AG09319 (cell line): ENCODE measurements around the gene PTPN21.

Source experiments
- DNase-seq: peaks from one replicate; pipeline ENCODE4 v3.0.0-alpha.2; 2010; ENCODE audit warnings: low read depth; ENCODE audit errors: extremely low read depth
- TF ChIP-seq, protein P1 (sequence below): IDR thresholded peaks from 2 replicates; pipeline ENCODE4 v1.5.1; 2011; ENCODE audit warnings: low read depth, mild to moderate bottlenecking, inconsistent platforms, low read length, moderate library complexity

PTPN21 gene

DNA sequence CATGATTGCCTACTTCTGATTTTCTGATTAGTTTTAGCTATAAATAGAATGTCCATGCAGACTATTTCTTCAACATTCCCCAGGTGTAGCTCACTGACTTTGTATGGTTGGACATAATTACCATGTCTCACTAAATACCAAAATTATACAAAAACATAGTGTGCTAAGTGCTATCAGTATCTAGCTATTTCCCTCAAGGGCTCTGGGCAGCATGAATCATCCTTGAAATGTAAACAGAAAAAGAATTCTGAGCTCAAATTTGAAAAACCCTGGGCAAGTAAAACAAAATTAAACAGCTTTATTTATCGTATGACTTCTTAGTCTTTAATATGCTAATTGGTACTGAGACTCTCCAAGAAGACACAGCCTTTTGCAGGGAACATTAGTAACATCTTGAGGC, 86.4 kb downstream of the PTPN21 start:
- DNase-seq = peak; percentile 64
- TF ChIP-seq, protein P1, sequence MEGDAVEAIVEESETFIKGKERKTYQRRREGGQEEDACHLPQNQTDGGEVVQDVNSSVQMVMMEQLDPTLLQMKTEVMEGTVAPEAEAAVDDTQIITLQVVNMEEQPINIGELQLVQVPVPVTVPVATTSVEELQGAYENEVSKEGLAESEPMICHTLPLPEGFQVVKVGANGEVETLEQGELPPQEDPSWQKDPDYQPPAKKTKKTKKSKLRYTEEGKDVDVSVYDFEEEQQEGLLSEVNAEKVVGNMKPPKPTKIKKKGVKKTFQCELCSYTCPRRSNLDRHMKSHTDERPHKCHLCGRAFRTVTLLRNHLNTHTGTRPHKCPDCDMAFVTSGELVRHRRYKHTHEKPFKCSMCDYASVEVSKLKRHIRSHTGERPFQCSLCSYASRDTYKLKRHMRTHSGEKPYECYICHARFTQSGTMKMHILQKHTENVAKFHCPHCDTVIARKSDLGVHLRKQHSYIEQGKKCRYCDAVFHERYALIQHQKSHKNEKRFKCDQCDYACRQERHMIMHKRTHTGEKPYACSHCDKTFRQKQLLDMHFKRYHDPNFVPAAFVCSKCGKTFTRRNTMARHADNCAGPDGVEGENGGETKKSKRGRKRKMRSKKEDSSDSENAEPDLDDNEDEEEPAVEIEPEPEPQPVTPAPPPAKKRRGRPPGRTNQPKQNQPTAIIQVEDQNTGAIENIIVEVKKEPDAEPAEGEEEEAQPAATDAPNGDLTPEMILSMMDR = no peak

DNA sequence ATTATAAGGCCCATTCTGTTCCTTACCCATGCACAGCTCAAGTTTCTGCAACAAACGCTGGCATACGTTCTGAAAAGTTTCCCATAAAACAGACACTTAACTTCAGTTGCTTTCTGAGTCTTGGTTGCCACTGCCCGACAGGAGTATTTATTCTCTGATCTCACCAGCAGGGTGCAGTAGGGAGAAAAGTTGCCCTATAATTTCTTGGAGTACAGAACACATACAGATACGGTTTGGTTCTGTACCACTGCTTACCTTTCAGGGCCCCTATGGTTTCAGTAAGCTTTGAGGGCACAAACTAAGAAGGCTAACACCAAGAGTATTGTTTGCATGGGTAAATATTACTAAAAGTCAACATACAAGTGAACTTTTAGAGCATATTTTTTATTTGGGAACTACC, 91.5 kb downstream of the PTPN21 start:
- TF ChIP-seq, protein P1 = peak; percentile 18
- DNase-seq = no peak

DNA sequence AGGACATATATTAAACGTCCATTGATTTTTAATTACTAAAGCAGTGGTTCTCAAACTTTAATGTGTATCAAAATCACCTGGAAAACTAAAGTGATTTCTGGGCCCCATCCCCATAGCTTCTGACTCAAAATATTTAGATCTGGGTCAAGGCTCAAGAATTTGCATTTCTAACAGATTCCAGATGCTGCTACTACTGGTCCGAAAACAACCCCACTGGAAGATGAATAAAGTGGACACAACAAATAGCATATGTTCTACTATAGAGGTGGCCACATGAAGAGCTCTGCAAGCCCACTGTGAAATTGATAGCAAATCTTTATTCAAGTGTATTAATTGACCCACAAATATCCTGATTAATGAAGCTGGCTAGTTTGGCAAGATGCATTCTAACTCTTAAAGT, 99.9 kb downstream of the PTPN21 start:
- no peak for DNase-seq
- TF ChIP-seq, protein P1 = no peak

DNA sequence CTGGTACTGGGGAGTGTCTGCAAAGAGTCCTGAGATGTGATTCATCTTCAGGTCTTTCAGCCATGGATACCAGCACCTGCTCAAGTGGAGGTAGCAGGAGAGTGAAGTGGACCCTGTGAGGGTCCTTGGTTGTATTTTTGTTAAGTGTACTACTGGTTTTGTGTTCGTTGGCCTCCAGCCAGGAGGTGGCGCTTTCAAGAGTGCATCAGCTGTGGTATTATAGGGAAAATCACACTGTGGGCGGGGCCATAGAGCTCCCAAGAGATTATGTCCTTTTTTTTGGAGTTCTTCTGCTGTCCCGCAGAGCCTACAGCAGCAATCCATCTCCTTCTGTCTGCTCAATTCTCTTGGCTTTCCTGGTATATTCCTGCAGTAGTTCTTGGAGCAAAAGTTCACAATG, 102.6 kb downstream of the PTPN21 start:
- TF ChIP-seq, protein P1 = no peak
- DNase-seq = no peak

DNA sequence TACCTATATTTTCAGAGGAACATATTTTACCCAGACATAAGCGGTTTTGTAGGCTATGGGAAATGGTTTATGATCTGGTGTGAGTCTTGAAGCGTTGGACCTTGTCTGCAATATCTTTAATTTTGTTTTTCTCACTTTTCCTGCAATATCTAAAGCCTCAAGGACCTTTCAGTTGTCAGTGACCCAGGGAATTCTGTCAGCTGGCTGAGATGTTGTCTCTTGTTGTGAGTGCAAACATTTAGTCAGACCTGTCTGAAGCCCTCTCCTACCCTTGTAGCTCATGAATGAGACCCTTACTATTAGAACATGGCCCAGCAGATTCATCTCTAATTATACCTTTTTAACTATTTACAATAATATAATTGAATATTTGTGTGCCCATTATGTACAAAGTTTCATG, 115.7 kb downstream of the PTPN21 start:
- TF ChIP-seq, protein P1 = no peak
- DNase-seq = no peak

DNA sequence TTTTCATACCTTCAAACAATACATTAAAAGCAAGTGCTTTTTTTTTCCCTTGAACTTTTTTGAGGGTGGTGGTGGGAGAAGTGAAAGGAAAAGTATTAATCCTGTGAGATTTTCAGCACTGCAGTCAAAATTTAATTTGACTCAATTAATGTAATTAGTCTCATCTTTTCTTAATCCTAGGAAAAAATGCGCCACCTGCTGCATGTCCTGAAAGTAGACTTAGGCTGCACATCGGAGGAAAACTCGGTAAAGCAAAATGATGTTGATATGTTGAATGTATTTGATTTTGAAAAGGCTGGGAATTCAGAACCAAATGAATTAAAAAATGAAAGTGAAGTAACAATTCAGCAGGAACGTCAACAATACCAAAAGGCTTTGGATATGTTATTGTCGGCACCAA, 117.1 kb downstream of the PTPN21 start:
- TF ChIP-seq, protein P1 = no peak
- DNase-seq = no peak

DNA sequence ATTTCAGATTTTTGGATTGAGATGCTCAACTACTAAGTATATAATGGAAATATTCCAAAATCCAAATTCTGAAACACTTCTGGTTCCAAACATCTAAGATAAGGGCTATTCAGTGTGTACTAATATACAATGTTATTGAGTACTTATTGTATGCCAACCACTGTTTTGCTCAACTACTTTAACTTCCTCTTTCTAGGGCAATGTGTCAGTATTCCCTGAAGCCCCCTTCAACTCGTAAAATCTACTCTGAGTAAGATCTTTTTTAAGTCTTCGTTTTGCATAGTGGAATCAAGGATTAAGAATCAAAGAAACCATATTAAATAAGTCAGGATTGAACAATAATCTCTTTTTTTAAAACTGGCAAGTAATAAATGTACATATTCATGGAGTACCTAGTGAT, 123.8 kb downstream of the PTPN21 start:
- TF ChIP-seq, protein P1 = no peak
- DNase-seq = no peak
